Fibroblast of gingiva (primary cell): Measurements from ENCODE around the gene RBFOX2.
A peak's percentile ranks its signal among the peaks of the same experiment; 100 is the strongest.

Experiments
- DNase-seq: peaks from one replicate; pipeline ENCODE4 v3.0.0-alpha.2; 2011; ENCODE audit warnings: low read depth

RBFOX2 gene

DNA sequence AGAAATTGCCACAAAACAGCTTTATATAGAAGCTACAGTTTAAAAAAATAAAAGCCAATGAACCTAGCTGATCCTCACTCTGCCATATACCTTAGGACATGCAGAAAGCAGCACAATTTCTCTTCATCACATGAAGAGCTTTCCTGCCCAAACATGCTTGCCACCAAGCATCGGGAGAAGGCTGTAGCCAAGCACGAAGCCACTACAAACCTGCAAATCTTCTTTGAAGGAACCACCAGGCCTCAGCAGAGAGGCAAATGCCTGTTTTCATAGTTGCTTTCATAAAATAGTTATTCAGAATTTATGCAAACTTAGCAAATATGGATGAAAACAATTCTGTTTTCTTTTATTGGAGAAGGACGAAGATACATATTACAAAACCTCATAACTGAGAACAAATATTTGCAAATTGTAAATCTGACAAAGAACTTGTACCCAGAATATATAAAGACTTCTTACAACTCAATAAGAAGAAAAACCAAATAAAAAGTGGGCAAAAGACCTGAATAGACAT is 100.3 kb downstream of the RBFOX2 start:
- DNase-seq = no peak

DNA sequence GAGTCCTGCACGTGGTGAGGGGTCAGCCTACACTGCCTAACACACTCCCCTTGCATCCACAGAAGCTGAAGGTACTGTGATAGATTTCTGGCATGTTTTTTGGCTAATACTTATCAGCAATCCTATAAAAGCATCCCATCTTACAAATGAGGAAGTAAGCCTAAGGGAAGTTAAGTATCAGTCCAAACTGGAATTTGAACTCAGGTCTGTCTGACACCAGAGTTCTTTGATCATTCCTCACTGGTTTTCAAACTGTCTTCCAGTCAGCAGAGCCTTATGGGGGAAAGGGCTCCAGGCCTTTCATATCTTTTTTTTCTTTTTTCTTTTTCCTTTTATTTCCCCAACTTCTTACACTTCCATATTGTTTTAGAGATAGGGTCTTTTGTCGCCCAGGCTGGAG is 105.6 kb downstream of the RBFOX2 start:
- no peak for DNase-seq

DNA sequence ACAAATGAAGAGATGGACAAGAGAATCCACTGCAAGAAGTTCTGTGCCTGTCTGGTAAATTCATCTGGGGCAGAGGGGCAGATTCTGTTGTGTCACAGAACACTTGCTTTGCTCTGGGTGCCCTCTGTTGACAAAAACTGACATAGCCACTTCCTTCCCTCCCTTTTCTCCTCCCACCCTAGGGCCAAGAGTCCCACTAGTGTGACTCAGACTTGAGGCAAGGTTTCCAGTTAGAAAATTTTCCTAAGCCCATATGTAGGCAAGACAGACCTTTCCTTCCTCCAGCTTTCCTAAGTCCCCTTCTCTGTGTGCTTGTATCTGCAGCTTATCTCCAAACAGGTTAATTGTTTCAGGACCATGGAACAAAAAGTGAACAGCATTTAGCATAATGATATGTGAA is 106.8 kb downstream of the RBFOX2 start:
- DNase-seq = peak; percentile 90

GRCh38 chr22:35921044-35921443 is 107.6 kb downstream of the RBFOX2 start:
- DNase-seq = peak; percentile 33

GRCh38 chr22:35919002-35919542 is 109.6 kb downstream of the RBFOX2 start:
- DNase-seq = no peak

DNA sequence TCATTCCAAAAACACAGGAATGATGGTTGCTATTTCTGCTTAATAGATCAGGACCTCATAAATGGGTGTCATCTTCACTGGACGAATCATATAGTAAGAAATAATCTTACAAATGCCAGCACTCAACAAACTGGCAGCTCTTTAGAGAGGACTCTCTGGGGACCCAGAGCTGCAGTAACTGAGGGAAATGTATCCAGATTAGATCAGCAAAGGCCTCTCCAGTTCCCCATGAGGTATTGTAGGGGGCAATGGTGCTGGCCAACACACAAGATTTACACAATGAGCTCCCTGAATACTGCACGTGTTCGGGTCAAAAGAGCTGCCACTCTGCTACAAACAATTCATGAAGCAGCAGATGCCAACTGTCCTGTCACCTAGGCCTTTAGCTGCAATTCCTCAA is 110.2 kb downstream of the RBFOX2 start:
- peak; percentile 80 for DNase-seq

DNA sequence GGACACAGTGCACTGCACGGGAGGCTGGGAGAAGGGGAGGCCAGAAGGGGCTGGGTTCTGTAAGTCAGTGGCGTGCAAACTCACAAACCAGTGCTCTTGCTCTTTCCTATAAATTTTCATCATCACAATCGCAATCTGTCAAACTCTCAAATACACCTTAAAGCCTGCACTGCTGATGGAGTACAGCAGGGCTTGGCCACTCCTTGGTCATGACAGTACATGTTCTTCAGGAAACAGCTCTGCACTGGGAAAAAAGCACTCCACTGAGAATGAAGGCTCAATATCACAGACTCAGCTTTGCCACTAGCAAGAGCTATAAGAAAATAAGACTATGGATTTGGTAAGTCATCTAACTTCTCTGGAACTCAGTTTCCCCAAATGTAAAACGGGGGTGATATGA is 111.0 kb downstream of the RBFOX2 start:
- no peak for DNase-seq

- peak; percentile 4 for DNase-seq
Measured at GRCh38 chr22:35915477-35916013, 113.1 kb downstream of the RBFOX2 start.

GRCh38 chr22:35914665-35915476 is 113.8 kb downstream of the RBFOX2 start:
- peak; percentile 73 for DNase-seq

GRCh38 chr22:35914357-35914664 is 114.3 kb downstream of the RBFOX2 start:
- DNase-seq = peak; percentile 93

DNA sequence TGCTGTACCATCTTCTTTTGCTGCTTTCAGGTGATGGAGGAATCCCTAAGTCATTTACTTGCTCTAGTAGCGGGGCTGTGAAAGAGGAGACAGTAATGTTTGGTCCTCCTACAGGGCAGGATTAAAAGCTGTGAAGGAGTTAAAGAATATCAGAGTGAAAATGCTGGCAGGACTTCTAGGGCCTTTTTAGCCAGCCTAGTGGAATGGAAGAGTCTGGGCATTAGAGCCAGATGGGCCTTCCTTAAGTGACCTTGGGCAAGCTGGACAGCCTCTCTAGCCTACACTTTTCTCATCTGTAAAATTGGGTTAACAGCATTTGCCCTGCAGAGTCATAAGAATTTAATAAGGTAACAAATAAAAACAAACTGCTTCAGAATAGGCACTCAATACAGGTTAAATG is 114.7 kb downstream of the RBFOX2 start:
- no peak for DNase-seq

DNA sequence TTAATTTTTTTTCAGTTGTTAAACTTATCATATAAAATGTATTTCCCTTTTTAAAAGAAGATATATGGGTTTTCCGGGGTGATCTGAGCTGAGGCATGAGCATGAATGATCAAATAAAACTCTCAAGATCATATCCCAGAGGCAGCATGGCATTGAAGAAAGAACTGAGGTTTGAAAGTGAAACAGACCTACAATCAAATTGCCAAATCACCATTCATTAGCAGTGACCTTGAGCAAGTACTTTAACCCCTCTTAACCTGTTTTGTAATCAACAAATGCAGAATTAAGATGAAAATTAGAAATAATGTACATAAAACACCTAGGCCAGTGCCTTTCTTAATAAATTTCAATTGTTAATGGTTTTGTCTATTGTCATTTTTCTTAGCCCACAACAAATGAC is 116.0 kb downstream of the RBFOX2 start:
- DNase-seq = no peak

DNA sequence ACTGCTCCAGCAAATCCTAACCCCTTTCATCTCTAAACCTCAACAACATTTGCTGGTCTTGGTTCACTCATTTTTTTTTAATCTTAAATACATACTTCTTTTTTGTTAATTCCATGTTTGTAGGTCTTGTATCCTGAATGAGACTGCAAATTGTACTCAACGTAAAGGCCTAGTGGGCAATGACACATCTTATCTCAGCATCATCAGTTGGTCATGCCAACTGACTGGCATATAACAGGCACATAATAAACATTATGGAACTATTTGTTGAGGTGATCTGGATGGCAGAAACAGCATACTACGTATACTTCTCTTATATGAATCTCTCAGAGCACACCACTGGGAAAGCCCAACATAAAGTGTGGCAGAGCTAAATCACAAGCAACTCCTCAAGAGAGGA is 116.7 kb downstream of the RBFOX2 start:
- no peak for DNase-seq

DNA sequence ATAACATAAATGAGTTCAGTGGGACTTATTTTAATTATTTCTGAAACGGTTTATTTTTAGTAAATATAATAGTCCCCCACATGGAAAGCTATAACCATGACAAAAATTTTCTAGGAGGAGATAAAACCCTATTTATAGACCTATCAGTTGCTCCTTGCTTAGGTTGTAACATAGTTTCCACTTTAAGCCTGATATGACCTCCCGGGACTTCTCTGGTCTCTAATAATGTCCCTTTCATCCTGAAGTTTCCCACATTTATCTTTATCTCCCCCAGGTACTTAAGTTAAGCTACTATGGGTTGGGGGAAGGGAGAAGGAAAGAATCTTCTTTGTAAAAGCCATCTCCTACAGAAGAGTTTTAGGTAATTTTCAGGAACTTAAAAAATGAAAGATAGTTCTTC is 117.7 kb downstream of the RBFOX2 start:
- no peak for DNase-seq

DNA sequence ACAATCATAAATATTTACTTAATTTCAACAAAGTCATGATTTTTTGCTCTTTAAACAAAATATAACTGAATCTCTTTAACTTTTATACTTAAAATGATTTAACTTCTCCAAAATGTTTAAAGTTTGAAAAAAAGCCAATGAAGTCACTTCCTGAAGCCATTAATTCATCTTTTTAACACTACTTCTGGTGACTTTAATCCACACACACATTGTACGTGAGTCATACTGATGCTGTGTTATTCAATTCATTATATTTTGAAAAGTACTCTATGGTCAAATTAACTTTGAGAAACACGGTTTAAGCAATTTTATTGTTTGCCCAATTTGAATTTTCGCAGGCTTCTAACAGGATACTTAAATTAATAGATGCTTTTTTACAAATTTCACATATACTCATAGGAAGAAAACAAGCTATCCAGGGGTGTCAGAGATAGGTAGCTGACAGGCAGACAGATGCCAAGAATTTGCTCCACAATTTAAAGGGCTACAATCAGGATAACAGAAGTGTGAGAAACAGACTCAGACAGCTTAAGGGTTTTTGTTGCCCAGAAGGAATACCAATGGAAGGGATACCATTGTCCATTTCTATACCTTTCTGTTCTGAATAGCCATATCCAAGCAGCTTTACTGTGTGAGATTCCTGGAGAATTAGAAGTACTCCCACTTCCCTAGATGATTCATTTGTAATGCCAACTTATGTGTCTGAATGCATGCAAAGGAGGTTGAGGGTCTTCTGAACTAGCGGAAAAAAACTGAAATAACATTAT is 118.4 kb downstream of the RBFOX2 start:
- DNase-seq = no peak

GRCh38 chr22:35905894-35906293 is 122.7 kb downstream of the RBFOX2 start:
- no peak for DNase-seq

DNA sequence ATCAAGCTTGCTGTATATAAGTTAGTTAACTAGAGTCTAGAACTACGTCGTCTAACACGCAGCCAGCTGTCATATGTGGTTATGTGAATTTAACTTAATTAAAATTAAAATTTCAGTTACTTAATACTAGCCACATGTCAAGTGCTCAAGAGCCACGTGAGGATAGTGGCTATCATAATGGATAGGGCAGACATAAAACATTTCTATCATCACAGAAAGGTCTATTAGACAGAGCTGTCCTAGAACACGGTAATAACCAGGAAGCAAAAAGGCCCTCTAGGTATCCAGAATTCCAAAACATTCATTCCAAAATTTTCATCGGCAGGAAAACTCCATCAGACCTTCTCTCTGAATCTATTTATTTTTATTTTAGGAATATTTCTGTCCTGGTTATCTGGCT is 123.9 kb downstream of the RBFOX2 start:
- no peak for DNase-seq

GRCh38 chr22:35904336-35904692 is 124.3 kb downstream of the RBFOX2 start:
- no peak for DNase-seq

GRCh38 chr22:35903571-35904335 is 124.9 kb downstream of the RBFOX2 start:
- DNase-seq = no peak

GRCh38 chr22:35900483-35901168 is 128.0 kb downstream of the RBFOX2 start:
- no peak for DNase-seq

DNA sequence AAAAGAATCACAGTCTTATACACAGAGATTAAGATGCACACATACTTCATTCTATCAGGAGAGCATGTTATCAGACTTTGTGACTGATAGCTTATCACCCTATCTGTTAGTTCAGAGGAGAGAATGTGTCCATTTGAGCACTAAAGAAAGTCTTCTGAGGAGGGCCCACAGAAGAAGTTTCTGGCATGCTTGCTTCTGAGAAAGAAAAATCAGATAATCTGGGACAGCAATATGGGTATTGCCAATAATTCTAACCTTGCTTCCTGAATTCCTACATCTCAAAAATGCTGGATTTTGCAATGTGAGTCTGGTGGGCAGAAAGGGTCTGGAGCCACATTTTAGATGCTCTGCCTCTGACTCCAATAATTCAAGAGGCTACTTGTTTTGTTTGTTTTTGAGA is 128.9 kb downstream of the RBFOX2 start:
- DNase-seq = no peak
